SH-SY5Y (cell line): ENCODE data around the gene SOCS6.

Experiments
- GATA2 ChIP-seq: IDR thresholded peaks from 2 replicates; pipeline ENCODE4 v1.6.1; 2011; ENCODE audit warnings: mild to moderate bottlenecking, low read depth, low read length
- GATA3 ChIP-seq: IDR thresholded peaks from 2 replicates; pipeline ENCODE4 v1.6.1; 2011; ENCODE audit warnings: low read depth, mild to moderate bottlenecking, low read length, moderate library complexity

GRCh38 chr18:70376137-70376913 is 87.5 kb downstream of the SOCS6 start:
- TF ChIP-seq GATA2 (no peak), GATA3 (no peak)
